GM18907 (cell line): Measurements from ENCODE around the gene OS9.
"Not testable (repeated sequence)": the region's sequence is repeated elsewhere in the genome, so short reads cannot be mapped to it uniquely, and the experiment has no call there.

ENCODE experiments used
- ATAC-seq: cut with Tn5 transposase; IDR thresholded peaks from one replicate; pipeline ENCODE4 v1.9.1; 2021; ENCODE audit warnings: mild to moderate bottlenecking, moderate library complexity; ENCODE audit not compliant: unreplicated experiment

OS9 gene, protein sequence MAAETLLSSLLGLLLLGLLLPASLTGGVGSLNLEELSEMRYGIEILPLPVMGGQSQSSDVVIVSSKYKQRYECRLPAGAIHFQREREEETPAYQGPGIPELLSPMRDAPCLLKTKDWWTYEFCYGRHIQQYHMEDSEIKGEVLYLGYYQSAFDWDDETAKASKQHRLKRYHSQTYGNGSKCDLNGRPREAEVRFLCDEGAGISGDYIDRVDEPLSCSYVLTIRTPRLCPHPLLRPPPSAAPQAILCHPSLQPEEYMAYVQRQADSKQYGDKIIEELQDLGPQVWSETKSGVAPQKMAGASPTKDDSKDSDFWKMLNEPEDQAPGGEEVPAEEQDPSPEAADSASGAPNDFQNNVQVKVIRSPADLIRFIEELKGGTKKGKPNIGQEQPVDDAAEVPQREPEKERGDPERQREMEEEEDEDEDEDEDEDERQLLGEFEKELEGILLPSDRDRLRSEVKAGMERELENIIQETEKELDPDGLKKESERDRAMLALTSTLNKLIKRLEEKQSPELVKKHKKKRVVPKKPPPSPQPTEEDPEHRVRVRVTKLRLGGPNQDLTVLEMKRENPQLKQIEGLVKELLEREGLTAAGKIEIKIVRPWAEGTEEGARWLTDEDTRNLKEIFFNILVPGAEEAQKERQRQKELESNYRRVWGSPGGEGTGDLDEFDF

DNA sequence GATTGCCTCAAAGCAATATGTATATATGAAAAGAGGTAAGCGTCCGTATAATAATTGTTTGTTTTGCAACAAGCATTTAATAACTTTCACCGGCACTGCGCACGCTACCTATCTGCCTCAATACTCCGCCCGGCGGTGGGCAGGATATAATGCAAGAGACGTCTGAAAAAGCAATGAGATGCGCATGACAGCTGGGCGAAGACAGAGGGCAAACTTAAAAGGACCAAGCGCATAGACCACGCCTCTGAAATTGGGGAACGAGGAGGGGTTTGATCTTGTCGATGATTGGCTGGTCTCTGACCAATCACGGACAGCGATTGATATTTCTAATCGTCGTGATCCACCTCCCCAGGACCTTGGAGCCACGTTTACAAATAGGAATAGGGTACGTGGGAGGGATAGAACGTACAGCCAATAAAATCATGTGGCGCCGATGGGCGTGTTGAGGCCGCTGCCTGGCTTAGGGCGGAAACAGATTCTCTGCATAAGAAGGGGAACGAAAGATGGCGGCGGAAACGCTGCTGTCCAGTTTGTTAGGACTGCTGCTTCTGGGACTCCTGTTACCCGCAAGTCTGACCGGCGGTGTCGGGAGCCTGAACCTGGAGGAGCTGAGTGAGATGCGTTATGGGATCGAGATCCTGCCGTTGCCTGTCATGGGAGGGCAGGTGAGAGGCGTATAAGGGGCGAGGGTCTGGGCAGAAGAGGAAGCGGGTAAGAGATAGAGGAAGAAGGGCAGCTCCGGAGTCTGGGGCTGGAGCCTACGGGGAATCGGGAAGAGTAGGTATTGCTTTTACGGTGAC is at the start of gene OS9:
OS9 (plus strand) TSS at position 474 of the 800 bp plus-strand sequence; CDS start at position 504, 30 bp downstream.
- peak; percentile 98 for ATAC-seq

DNA sequence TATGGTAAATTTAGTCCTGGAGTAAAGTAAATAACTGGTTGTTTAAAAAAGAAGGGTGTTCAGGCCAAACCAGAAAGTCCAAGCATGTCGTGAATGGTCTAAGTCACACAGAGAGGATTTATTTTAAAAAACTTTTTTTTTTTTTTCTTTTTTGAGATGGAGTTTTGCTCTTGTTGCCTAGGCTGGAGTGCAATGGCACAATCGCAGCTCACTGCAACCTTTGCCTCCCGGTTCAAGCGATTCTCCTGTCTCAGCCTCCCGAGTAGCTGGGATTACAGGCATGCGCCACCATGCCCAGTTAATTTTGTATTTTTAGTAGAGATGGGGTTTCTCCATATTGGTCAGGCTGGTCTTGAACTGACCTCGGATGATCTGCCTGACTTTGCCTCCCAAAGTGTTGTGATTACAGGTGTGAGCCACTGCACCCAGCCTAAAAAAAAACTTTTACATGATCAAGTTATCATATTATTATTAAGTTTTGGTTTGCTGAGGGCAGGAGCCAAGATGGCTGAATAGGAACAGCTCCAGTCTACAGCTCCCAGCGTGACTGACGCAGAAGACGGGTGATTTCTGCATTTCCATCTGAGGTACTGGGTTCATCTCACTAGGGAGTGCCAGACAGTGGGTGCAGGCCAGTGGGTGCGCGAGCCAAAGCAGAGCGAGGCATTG is 47.8 kb upstream of the OS9 start:
- ATAC-seq: not testable (repeated sequence)

DNA sequence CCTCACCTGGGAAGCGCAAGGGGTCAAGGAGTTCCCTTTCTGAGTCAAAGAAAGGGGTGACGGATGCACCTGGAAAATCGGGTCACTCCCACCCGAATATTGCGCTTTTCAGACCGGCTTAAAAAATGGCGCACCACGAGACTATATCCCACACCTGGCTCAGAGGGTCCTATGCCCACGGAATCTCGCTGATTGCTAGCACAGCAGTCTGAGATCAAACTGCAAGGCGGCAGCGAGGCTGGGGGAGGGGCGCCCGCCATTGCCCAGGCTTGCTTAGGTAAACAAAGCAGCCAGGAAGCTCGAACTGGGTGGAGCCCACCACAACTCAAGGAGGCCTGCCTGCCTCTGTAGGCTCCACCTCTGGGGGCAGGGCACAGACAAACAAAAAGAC is 47.3 kb upstream of the OS9 start:
- ATAC-seq: not testable (repeated sequence)

DNA sequence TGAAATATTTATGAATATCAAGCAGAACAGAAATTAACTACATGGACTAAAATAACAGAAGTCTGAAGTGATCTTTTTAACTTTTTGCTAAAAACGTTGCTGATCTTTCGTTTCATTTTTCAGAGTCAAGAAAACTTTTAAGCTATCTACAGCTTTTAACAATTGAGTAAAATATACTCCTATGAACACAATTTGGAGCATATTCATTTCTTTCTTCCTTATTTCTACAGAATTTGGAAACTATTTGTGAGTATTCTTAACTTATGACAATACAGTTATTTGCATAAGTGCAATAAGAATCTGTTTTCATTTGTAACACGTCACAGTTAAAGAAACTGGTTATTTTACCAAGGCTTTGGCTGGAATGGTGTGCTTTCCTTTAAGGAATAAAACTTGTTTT is 39.9 kb upstream of the OS9 start:
- no peak for ATAC-seq

DNA sequence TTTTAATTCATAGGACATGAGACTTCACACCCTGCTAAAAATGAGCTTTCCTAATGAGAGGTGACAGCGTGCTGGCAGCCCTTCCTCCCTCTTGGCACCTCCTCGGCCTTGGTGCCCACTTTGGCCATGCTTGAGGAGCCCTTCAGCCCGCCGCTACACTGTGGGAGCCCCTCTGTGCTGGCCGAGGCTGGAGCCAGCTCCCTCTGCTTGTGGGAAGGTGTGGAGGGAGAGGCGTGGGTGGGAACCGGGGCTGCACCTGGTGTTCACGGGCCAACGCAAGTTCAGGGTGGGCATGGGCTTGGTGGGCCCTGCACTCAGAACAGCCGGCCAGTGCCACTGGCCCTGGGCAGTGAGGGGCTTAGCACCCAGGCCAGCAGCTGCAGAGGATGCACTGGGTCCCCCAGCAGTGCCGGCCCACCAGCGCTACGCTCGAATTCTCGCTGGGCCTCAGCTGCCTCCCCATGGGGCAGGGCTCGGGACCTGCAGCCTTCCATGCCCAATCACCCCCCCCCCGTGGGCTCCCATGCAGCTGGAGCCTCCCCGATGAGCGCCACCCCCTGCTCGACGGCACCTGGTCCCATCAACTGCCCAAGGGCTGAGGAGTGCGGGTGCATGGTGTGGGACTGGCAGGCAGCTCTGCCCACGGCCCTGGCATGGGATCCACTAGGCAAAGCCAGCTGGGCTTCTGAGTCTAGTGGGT is 38.2 kb upstream of the OS9 start:
- no peak for ATAC-seq

DNA sequence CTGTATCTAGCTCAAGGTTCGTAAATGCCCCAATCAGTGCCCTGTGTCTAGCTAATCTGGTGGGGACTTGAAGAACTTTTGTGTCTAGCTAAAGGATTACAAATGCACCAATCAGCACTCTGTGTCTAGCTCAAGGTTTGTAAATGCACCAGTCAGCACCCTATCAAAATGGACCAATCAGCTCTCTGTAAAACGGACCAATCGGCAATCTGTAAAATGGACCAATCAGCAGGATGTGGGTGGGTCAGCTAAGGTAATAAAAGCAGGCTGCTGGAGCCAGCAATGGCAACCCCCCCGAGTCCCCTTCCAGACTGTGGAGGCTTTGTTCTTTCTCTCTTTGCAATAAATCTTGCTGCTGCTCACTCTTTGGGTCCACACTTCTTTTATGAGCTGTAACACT is 37.5 kb upstream of the OS9 start:
- not testable (repeated sequence) for ATAC-seq

DNA sequence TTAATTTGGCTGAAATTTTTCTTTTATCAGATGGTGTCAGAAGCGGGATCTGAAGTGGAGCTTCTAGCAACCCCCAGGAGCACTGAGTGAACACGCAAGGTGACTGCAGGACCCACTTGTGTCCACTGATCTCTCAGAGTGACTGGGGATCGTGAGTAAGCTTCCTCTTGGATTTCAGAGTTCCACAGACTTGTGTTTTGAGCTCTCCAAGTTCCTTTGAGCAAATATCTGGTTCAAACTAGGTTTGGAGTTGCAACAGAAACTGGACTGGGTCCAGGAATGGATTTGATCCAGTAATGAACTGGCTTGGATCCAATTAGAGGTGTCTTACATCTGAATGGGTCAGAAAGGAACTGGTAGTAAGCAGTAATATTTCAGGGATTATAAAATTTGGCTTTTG is 36.2 kb upstream of the OS9 start:
- ATAC-seq: no peak

DNA sequence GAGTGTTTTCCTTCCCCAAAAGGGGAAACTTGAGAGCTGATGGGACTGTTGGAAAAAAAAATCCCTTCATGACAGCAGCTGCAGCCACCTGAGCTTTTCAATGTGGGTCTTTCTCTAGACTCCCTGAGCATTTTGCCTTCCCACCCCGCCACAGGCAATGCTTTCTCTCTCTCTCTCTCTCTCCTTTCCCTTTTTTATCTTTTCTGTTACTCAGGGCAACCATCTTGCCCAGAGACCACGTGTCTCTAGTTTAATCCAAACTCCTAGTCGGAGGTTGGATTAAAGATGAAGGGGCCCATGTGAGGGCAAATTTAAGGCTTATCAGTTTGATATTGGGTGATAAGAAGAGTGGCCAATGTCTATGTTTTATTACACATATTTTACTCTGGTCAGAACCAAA is 35.0 kb upstream of the OS9 start:
- no peak for ATAC-seq

DNA sequence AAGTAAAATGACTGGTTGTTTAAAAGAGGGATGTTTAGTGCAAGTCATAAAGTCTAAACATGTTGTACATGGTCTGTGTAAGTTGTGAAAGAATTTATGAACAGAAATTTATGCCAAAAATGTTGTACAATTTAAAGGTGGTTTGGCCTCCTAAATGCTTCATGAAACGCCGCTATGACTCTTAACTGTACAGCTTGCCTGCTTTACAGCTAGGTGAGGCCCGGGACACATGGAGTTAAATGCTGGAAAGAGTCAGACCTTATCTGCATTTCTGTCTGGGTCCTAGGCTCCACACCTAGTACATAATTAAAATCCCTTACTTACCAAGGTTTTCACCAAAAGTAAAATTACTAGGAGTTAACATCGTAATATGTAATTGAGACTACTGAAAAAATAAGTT is 32.6 kb upstream of the OS9 start:
- no peak for ATAC-seq

DNA sequence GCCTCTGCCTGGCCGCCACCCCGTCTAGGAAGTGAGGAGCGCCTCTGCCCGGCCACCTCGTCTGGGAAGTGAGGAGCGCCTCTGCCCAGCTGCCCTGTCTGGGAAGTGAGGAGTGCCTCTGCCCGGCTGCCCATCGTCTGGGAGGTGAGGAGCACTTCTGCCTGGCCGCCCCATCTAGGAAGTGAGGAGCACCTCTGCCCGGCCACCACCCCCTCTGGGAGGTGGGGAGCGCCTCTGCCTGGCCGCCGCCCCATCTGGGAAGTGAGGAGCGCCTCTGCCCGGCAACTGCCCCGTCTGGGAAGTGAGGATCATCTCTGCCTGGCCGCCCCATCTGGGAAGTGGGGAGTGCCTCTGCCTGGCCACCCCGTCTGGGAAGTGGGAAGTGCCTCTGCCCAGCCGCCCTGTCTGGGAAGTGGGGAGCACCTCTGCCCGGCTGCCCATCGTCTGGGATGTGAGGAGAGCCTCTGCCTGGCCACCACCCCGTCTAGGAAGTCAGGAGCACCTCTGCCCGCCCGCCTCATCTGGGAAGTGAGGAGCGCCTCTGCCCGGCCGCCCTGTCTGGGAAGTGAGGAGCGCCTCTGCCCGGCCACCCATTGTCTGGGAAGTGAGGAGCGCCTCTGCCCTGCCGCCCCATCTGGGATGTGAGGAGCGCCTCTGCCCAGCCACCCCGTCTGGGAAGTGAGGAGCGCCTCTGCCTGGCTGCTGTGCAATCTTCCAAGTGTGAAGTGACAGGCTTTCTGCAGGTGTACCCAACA is 28.7 kb upstream of the OS9 start:
- ATAC-seq: not testable (repeated sequence)

DNA sequence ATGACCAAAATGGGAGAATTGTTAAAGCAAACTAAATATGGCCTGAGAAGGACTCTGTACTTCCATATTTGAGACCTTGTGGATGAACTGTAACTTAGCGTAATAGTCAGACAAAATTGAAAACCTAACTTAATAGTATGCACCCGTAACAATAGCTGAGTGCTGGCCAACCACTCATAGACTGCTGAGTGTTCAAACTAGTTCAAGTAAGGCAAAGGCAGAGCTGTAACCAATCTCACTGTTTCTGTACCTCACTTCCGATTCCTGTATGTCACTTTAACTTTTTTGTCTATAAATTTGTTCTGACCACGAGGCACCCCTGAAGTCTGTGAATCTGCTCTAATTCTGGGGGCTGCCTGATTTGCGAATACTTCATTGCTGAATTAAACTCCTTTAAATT is 27.0 kb upstream of the OS9 start:
- no peak for ATAC-seq

DNA sequence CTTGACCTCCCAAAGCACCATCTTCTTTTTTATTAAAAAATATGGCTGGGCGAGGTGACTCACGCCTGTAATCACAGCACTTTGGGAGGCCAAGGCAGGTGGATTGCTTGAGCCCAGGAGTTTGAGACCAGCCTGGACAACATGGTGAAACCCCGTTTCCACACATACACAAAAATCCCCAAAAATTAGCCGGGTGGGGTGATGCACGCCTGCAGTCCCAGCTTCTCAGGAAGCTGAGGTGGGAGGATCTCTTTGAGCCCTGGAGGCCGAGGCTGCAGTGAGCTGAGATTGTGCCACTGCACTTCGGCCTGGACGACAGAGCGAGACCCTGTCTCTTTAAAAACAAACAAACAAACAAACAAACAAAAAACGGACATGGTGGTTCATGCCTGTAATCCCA is 24.2 kb upstream of the OS9 start:
- ATAC-seq: not testable (repeated sequence)

DNA sequence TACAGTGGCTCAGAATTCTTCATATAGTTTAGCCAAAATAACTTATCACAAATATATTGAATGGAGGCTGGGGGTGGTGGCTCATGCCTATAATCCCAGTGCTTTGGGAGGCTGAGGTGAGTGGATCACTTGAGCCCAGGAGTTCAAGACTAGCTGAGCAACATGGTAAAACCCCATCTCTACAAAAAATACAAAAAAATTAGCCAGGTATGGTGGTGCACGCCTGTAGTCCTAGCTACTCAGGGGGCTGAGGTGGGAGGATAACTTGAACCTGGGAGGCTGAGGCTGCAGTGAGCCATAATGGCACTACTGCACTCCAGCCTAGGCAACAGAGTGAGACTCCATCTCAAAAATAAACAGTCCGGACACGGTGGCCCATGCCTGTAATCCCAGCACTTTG is 22.1 kb upstream of the OS9 start:
- not testable (repeated sequence) for ATAC-seq

DNA sequence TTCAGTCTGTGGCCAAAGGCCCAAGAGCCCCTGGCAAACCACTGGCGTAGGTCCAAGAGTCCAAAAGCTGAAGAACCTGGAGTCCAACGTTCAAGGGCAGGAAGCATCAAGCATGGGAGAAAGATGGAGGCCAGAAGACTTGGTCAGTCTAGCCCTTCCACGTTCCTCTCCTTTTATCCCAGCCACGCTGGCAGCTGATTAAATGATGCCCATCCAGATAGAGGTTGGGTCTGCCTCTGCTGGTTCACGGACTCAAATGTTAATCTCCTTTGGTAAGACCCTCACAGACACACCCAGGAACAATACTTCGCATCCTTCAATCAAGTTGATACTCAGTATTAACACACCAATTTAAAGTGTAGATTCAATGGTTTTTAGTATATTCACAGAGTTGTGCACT is 21.1 kb upstream of the OS9 start:
- ATAC-seq: no peak

DNA sequence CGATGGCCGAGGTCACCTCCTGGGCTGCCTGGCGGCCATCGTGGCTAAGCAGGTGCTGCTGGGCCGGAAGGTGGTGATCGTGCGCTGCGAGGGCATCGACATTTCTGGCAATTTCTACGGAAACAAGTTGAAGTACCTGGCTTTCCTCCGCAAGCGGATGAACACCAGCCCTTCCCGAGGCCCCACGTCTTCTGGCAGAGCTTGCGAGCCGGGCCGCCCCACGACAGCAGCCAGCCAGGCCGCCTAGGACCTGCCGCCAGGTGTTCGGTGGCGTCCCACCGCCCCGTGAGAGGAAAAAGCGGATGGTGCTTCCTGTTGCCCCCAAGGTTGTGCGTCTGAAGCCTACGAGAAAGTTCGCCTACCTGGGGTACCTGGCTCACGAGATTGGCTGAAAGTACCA is 19.2 kb upstream of the OS9 start:
- ATAC-seq: no peak

DNA sequence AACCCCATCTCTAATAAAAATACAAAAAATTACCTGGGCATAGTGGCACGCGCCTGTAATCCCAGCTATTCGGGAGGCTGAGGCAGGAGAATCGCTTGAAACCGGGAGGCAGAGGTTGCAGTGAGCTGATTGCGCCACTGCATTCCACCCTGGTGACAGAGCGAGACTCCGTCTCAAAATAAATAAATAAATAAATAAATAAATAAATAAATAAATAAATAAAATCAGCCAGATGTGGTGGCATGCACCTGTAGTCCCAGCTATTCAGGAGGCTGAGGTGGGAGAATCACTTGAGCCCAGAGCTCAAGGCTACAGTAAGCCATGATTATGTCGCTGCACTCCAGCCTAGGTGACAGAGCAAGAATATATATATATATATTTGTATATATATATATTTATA is 16.0 kb upstream of the OS9 start:
- not testable (repeated sequence) for ATAC-seq

DNA sequence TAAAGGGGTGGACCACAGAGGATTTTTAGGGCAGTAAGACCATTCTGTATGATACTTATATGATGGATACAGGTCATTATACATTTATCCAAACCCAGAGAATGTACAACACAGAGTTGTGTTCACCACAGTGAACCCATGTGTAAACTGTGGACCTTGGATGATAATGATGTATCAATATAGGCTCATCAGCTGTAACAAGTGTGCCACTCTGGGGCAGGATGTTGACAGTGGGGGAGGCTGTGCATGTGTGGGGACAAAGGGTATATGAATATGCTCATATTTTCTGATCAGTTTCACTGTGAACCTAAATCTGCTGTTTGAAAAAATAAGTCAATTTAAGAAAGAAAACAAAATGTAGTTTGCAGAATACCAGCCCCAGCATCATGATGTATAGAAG is 14.2 kb upstream of the OS9 start:
- ATAC-seq: no peak

DNA sequence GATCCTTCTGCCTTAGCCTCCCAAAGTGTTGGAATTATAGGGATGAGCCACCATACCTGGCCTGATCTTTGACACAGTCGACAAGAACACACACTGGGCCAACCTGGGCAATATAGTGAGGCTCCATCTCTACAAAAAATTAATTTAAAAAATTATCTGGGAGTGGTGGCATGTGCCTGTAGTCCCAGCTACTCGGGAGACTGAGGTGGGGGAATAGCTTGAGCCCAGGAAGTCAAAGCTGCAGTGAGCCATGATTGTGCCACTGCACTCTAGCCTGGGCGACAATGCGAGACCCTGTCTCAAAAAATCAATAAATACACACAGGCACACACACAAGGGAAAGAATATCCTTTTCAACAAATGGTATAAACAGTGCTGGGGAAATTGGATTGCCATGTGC is 6.1 kb upstream of the OS9 start:
- no peak for ATAC-seq

DNA sequence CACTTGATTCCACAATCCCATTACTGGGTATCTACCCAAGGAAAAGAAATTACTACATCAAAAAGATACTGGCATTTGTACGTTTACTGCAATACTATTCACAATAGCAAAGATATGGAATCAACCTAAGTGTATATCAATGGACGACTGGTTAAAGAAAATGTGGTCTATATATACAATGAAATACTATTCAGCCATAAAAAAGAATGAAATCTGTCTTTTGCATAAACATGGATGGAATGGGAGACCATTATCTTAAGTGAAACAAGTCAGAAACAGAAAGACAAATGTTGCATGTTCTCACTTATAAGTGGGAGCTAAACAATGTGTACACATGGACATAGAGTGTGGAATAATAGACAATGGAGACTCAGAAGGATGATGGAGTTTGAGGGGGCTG is 5.0 kb upstream of the OS9 start:
- no peak for ATAC-seq

DNA sequence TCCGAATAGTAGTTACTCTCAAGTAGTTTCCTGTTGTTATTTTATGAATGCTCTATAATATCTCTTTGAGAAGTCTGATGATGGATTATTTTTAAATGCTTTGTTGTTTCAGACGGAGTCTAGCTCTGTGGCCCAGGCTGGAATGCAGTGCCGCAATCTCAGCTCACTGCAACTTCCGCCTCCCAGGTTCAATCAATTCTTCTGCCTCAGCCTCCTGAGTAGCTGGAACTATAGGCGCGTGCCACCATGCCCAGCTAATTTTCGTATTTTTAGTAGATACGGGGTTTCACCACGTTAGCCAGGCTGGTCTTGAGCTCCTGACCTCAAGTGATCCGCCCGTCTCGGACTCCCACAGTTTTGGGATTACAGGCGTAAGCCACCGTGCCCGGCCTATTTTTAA is 1.4 kb upstream of the OS9 start:
- no peak for ATAC-seq
